ENCODE data around the gene CLK2. TPM values are rescaled to one million over a fixed set of nuclear protein-coding genes. Genes with fewer than 3 reads are reported as not detected.
A peak's percentile ranks its signal among the peaks of the same experiment; 100 is the strongest.

The CLK2 gene
- total and polyA plus RNA-seq, 9 of the 15 experiments (the other 6 are each of a cell fraction or from before 2014, with no cell fraction given): 13.5 to 81.4 (median 39.6) TPM

GRCh38 chr1:155277070-155277901, 4.0 kb upstream of the CLK2 start, which contains the start of gene HCN3 (continued):
- TF ChIP-seq SOX6 (IDR thresholded peaks at IDR 0.05) (peak; percentile 46; the same call in 1 of the 2 replicates), PHB2 (IDR thresholded peaks at IDR 0.05; ENCODE audit: low read depth) (no peak), HNRNPL (IDR thresholded peaks at IDR 0.05; ENCODE audit: low read depth, low read length) (no peak), AFF1 (IDR thresholded peaks at IDR 0.05; ENCODE audit: low read depth in 1 of 2, partially characterized antibody in 2 of 2) (no peak), HDAC1 (IDR thresholded peaks at IDR 0.05) (peak in 1 of 2 experiments; percentile 62; a peak in 1 of 4 replicates), STAT6 (CRISPR knock-in tag; IDR thresholded peaks at IDR 0.05) (0 out of 2 replicates have a peak, but pooled peaks have one; percentile 18), PHB (CRISPR knock-in tag; IDR thresholded peaks at IDR 0.05) (no peak), THRB (CRISPR knock-in tag; conservative IDR thresholded peaks at IDR 0.05) (no peak), PML (IDR thresholded peaks at IDR 0.05; ENCODE audit: low read length) (no peak), TFE3 (CRISPR knock-in tag; IDR thresholded peaks at IDR 0.05) (no peak), ATF2 (CRISPR knock-in tag; IDR thresholded peaks at IDR 0.05) (no peak), KLF10 (CRISPR knock-in tag; IDR thresholded peaks at IDR 0.05) (no peak), ATF4 (CRISPR knock-in tag; IDR thresholded peaks at IDR 0.05) (no peak), RNF2 (IDR thresholded peaks at IDR 0.05) (no peak), FOXP1 (CRISPR knock-in tag; IDR thresholded peaks at IDR 0.05) (0 out of 2 replicates have a peak, but pooled peaks have one; percentile 46)
